Activated CD4-positive, alpha-beta T cell treated with anti-CD3 and anti-CD28 coated beads, Interleukin-2, amount 50 U/mL, for 16 hours (primary cell): Measurements from ENCODE around the gene HOXB2.
"Not testable (repeated sequence)": the region's sequence is repeated elsewhere in the genome, so short reads cannot be mapped to it uniquely, and the experiment has no call there.

ENCODE experiments used
- DNase-seq: peaks from one replicate; pipeline ENCODE4 v3.0.0-alpha.2; 2020

The HOXB2 gene

GRCh38 chr17:48513097-48513496, 31.8 kb downstream of the HOXB2 start:
- DNase-seq, result no peak

- peak; percentile 73 for DNase-seq
Observed at GRCh38 chr17:48510761-48511604, 33.9 kb downstream of the HOXB2 start.

- DNase-seq, result no peak
Observed at GRCh38 chr17:48510381-48510760, 34.5 kb downstream of the HOXB2 start.

DNA sequence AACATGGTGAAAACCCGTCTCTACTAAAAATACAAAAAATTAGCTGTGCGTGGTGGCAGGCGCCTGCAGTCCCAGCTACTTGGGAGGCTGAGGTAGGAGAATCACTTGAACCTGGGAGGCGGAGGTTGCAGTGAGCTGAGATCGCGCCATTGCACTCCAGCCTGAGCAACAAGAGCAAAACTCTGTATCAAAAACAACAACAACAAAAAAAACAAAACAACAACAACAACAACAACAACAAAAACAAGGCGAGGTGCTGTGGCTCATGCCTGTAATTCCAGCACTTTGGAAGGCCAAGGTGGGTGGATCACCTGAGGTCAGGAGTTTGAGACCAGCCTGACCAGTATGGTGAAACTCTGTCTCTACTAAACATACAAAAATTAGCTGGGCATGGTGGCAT, 35.2 kb downstream of the HOXB2 start:
- DNase-seq, result not testable (repeated sequence)

DNA sequence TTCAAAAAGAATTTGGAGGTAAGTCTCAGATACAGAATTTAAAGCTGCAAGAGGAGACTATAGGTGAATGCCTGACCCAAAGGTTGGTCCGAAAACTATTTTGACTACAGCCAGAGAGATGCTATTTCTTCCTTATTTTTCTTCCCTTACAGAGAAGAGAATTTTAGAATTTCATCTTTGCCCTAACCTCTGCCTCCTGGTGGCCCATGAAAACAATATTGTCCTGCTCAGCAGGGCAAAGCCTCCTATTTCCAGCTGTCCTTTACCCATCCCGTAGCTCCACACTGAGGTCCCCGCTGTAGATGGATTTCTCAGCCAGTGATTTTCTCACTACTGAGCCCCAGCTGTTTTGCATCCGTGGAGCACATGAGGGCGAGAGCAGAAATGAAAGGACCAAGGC, 38.7 kb downstream of the HOXB2 start:
- no peak for DNase-seq

DNA sequence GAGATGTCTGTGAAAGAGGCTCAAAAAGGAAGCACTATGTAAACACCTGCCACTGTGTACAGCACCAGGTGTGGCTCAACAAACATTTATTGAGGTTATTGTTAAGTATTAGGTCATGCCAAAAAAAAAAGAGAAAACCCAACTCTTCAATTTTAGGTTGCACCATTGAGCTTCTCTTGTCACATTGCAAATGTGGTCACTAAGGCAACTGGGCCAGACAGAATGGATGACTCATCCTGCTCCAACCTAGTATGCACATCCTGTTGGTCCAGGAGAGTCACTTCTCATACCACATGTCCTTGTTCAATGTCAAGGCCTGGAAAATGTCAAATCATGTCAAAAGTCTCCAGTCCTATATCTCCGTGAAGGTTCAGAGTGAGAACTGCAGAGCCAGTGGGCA, 39.1 kb downstream of the HOXB2 start:
- DNase-seq, result peak; percentile 89

- DNase-seq, result no peak
Observed at GRCh38 chr17:48504953-48505352, 40.0 kb downstream of the HOXB2 start.

GRCh38 chr17:48503747-48504146, 41.2 kb downstream of the HOXB2 start:
- DNase-seq, result no peak

GRCh38 chr17:48502901-48503300, 42.0 kb downstream of the HOXB2 start:
- no peak for DNase-seq

GRCh38 chr17:48502312-48502711, 42.6 kb downstream of the HOXB2 start:
- DNase-seq, result no peak

DNA sequence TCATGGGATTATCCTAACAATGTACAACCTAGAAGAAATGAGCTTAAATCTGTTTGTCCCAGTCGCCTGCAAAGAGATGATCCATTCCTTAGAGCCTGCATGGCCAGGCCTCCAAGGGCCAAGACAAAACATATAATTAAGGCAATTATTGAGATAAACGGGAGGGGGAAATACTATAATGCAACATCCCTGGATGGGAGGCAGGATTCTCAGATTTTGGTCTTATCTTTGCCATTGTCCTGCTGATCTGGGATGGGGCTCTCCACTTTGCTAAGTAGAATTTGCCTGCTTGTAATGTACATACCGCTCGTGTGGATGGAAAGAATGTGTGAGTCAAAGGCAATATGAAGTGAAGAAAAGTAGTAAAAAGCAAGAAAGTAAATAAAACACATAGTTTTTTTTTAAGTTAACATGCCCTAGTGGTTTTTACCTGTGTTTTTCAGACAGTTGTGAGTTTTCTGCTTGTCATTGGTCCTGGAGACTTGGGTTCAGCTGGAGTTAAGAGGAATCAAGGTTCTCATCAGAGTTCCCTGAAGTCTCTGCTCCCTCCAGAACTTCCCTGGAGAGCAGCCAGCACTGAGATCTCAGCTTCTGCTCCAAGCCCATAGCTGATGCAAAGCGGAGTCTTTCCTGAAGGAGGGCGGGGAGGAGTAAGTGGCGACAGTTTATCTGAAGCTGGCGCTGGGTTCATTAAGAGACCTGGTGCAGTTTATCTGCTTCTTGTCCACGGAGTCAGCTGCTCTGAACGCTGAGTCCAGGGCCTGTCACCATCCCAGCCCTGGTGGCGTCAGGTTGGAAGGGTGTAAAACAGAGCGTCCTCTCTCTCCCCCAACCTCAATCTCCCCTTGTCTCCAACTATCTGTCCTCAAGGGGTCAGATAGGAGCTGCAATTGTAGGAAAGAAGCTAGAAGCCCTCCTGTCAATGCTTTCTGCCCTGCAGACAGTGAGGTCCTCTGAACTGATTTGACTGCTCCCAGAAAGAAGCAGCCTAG, 44.2 kb downstream of the HOXB2 start:
- no peak for DNase-seq

GRCh38 chr17:48499735-48500434, 45.0 kb downstream of the HOXB2 start:
- DNase-seq, result no peak

DNA sequence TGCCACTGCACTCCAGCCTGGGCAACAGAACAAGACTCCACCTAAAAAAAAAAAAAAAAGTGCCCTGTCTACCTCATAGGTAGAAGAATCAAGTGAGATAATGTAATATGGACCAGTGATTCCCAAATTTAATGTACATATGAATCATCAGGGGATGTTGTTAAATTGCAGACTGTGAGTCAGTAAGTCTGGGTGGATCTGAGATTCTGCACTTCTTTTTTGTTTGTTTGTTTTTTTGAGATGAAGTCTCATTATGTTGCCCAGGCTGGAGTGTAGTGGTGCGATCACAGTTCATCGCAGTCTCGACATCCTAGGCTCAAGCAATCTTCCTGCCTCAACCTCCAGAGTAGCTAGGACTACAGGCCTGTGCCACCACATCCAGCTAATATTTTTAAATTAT, 45.7 kb downstream of the HOXB2 start:
- DNase-seq, result no peak

DNA sequence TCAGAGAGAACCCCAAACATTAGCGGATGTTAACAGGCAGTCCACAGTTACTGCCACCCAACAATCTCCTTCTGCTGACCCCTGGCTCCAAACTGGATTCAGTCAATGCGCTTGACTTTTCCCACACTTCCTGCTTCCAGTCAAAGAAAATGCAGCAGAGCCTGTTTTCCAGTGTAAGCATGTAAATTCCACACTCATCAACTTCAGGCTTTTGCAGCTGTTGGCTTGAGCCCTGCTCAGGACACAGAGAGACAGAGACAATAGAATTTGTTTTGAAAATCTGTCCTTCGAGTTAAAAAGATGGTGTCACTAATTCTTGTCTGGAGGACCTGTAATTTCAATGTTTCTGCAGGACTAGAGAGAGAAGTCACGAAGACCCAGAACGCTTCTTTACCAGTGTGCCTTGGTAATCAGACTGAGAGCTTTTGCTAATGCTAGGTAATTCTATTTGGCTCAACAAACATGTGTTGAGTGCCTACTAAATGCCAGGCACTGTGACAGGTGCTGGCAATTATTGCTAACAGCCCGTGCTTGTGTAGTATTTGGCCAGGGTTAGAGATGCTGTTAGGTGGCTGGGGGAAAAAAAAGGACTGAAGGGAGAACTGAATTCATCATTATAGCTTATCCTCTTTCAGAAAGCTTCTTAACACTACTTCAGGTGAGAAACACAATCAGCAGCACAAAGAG, 46.6 kb downstream of the HOXB2 start:
- no peak for DNase-seq

GRCh38 chr17:48497103-48497502, 47.8 kb downstream of the HOXB2 start:
- DNase-seq, result no peak

DNA sequence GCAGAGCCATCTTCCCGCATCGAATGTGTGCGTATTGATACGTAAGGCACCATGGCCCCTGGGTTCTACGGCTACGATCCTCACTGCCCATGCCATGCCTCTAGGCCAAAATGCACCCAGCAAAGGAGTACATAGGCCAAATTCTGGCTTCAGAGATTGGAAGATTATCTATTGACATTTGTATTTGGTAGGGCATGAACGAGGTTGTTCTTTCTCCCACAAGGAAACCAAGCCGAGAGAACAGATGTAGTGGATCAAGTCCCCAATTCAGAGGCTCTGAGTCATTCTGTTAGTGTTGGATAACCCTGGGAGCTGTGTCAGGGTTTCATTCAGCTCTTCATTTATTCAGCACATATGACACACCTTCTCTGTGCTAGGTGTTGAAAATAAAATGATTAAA, 50.6 kb downstream of the HOXB2 start:
- DNase-seq, result no peak
